GM19395 (cell line): Measurements from ENCODE around the gene ZNF500.
"Not testable (repeated sequence)": the region's sequence is repeated elsewhere in the genome, so short reads cannot be mapped to it uniquely, and the experiment has no call there.

Experiments used
- ATAC-seq: cut with Tn5 transposase; IDR thresholded peaks from one replicate; pipeline ENCODE4 v1.9.1; 2021; ENCODE audit warnings: mild to moderate bottlenecking, moderate library complexity; ENCODE audit not compliant: unreplicated experiment

Gene ZNF500

GRCh38 chr16:4796982-4797804 lies 30.2 kb upstream of the ZNF500 start:
- no peak for ATAC-seq

DNA sequence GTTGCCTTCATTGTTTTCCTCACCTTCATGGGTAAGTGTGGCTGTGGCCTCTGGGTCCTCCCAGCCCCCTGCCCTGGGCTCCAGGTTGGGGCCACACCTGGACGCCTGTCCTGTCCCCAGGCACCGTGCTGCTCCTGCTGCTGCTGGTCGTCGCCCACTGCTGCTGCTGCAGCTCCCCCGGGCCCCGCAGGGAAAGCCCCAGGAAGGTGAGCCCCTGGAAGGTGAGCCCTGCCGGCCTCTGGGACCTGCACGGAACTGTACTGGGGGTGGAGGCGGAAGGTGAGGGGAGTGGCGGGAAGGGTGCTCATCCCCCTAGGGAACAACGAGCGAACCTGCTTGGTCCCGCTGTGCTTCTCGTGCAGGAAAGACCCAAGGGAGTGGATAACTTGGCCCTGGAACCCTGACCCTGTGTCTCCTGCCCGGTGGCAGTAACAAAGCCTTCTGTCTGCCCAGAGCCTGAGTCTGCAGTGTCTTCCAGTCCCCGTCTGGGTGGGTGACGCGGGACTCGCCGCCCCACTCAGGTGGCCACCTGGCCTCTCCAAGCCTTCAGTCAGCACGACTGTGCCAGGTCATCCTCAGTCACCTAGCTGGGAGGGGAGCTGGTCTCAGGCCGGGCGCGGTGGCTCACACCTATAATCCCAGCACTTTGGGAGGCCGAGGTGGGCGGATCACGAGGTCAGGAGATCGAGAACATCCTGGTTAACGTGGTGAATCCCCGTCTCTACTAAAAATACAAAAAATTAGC lies 29.0 kb upstream of the ZNF500 start:
- ATAC-seq = no peak

- ATAC-seq = no peak
Measured at GRCh38 chr16:4795181-4795827, 28.3 kb upstream of the ZNF500 start, which contains the start of gene SMIM22. SMIM22 (plus strand) TSS chr16:4795369; CDS start chr16:4795735, 366 bp downstream.

DNA sequence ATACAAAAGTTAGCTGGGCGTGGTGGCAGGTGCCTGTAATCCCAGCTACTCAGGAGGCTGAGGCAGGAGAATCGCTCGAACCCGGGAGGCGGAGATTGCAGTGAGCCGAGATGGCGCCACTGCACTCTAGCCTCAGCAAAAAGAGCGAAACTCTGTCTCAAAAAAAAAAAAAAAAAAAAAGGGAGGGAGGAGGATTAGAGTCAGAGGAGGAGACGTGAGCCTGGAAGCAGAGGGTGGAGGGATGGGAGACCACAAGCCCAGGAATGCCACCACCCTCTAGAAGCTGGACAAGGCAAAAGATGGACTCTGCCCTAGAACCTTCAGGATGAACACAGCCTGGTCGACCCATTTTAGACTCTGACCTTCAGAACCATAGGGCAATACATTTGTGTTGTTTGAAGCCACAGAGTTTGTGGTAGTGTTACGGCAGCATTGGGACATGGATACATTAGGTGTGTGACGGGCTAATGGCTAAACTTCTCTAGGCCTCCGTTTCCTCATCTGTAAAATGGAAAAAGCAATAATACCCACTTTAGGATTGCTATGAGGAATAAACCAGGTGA lies 26.1 kb upstream of the ZNF500 start:
- no peak for ATAC-seq

DNA sequence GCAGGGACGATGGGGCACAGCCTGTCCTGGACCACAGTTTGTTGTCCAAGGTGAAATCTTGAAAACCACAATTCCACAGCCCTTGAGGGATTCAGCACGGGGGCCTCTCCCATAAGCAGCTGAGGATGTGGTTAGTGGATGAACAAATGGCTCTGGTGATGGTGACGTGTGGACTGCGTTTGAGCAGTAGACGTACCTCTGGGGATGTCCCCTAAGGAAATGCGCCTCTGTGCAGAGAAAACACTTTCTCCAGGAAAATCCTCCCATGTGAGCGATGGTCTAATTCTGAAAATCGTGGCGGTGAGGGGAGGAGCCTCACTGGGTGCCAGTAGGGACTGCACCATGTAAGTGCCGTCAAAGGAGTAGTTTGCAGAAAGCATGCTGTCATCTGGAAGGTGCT lies 23.9 kb upstream of the ZNF500 start:
- ATAC-seq = no peak

- ATAC-seq = no peak
Measured at GRCh38 chr16:4790261-4790660, 23.3 kb upstream of the ZNF500 start.

- no peak for ATAC-seq
Measured at GRCh38 chr16:4788910-4789309, 21.9 kb upstream of the ZNF500 start.

GRCh38 chr16:4788489-4788889 lies 21.5 kb upstream of the ZNF500 start:
- ATAC-seq = no peak

GRCh38 chr16:4787627-4788482 lies 20.9 kb upstream of the ZNF500 start, which contains the start of gene SEPTIN12:
SEPTIN12 (minus strand) TSS chr16:4788345; CDS start chr16:4787645, 700 bp downstream.
- no peak for ATAC-seq

DNA sequence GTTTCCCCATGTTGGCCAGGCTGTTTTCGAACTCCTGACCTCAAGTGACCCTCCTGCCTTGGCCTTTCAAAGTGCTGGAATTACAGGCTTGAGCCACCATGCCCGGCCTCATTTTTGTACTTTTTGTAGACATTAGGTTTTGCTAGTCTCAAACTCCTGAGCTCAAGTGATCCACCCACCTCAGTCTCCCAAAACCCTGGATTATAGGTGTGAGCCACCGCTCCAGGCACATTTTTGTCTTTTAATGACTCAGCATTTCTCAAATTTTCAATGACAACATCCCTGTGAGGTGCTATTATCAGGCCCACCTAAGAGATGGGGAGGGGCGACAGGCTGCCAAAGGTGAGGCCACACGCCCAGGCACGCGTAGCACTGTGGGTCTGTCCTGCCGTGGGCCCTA lies 20.1 kb upstream of the ZNF500 start:
- ATAC-seq = no peak

GRCh38 chr16:4785758-4786433 lies 18.9 kb upstream of the ZNF500 start:
- ATAC-seq = no peak

DNA sequence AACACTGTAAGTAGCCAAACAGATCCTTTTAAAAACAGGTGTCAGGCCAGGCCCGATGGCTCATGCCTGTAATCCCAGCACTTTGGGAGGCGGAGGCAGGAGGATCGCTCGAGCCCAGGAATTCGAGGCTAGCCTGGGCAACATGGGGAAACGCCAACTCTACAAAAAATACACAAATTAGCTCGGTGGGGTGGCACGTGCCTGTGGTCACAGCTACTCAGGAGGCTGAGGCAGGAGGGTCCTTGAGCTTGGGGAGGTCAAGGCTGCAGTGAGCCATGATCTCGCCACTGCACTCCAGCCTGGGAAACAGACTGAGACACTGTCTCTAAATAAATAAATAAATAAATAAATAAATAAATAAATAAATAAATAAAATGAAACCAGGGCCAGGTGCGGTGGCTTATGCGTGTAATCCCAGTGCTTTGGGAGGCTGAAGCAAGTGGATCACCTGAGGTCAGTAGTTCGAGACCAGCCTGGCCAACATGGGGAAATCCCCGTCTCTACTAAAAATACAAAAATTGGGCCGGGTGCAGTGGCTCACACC lies 17.6 kb upstream of the ZNF500 start:
- ATAC-seq = not testable (repeated sequence)

DNA sequence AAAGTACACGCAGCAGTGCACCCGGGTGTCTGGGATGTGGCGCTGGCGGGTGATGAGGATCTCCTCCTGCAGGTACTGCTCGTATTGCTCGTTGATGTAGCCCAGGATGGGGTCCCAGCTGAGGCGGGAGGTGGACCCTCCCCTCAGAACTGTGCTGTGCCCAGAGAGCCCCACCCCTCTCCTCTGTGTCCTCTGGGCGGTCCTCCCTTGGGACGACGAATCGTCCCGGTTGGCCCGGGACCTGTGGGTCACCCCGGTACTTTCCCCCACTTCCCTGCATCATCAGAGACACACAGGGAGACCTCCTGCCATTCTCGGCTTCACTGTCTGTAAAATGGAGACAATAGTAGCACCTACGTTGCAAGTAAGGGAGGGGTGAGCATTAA lies 17.0 kb upstream of the ZNF500 start:
- ATAC-seq = no peak

- ATAC-seq = no peak
Measured at GRCh38 chr16:4783251-4783950, 16.4 kb upstream of the ZNF500 start.

GRCh38 chr16:4780235-4780634 lies 13.3 kb upstream of the ZNF500 start:
- no peak for ATAC-seq

DNA sequence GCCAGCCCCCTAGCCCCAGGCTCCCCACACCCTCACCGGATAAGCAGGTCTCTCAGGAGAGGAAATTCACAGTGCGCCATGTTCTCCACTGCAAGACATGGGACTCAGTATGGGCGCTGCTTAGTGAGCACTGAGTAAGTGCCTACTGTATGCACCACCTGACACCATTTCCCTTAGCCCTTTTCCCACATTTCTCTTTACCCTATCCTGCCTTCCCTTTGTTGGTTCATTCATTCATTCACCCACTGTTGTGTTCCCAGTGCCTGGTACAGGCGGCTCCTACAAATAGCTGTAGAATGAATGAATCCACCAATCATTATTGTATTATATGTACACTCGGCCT lies 11.1 kb upstream of the ZNF500 start:
- no peak for ATAC-seq

GRCh38 chr16:4777339-4778049 lies 10.5 kb upstream of the ZNF500 start:
- no peak for ATAC-seq

- ATAC-seq = no peak
Measured at GRCh38 chr16:4776141-4776705, 9.3 kb upstream of the ZNF500 start.
